ENCODE results near the gene MSH5. TPM values are rescaled to one million over a fixed set of nuclear protein-coding genes. Genes with fewer than 3 reads are reported as not detected.

The MSH5 gene
- total RNA-seq, 1 donor from 2014 or later = 11.2 TPM

GRCh38 chr6:31734247-31734820 is 5.5 kb upstream of the MSH5 start:
- no peaks in the 10 kb centered on the region for H3K9me3 ChIP-seq
- intact Hi-C loops (cut with DNase I) = no loop called here
- DNase-seq (no peak), ATAC-seq (no peak)
- peaks cover 53% of the 10 kb centered on the region for H3K4me1 ChIP-seq
- H3K4me3 ChIP-seq = peak overlapping the region; percentile 86
- H3K27me3 ChIP-seq = no peaks in the 10 kb centered on the region
- peak overlapping the region; percentile 92 for H3K27ac ChIP-seq
- TF ChIP-seq CTCF (IDR thresholded peaks at IDR 0.05) = no peak
- H3K36me3 ChIP-seq = peaks cover 43% of the 10 kb centered on the region

GRCh38 chr6:31734821-31735406 is 4.9 kb upstream of the MSH5 start:
- H3K4me1 ChIP-seq = peaks cover 56% of the 10 kb centered on the region
- no peak for TF ChIP-seq CTCF (IDR thresholded peaks at IDR 0.05)
- intact Hi-C loops (cut with DNase I) = no loop called here
- peak overlapping the region; percentile 92 for H3K27ac ChIP-seq
- H3K9me3 ChIP-seq = no peaks in the 10 kb centered on the region
- peak overlapping the region; percentile 86 for H3K4me3 ChIP-seq
- H3K36me3 ChIP-seq = peaks cover 43% of the 10 kb centered on the region
- DNase-seq (no peak), ATAC-seq (peak; percentile 39)
- H3K27me3 ChIP-seq = no peaks in the 10 kb centered on the region

GRCh38 chr6:31736021-31736767 is 3.6 kb upstream of the MSH5 start, which contains the start of gene CLIC1:
Gene CLIC1, minus strand, starts transcription at chr6:31736530. Its CDS starts 230 bp downstream, at chr6:31736300.
- peak within 1 kb of the TSS; percentile 92 for H3K27ac ChIP-seq
- TF ChIP-seq CTCF (IDR thresholded peaks at IDR 0.05) = no peak
- H3K4me1 ChIP-seq = peaks cover 57% of the 10 kb centered on the region
- H3K36me3 ChIP-seq = peaks cover 35% of the 10 kb centered on the region
- DNase-seq = peak; percentile 93
- H3K27me3 ChIP-seq = no peaks in the 10 kb centered on the region
- no peaks in the 10 kb centered on the region for H3K9me3 ChIP-seq
- peak; percentile 68 for ATAC-seq
- H3K4me3 ChIP-seq = peak within 1 kb of the TSS; percentile 86
- intact Hi-C loops (cut with DNase I) = no loop called here

GRCh38 chr6:31736768-31737314 is 3.0 kb upstream of the MSH5 start:
- H3K4me1 ChIP-seq = peaks cover 55% of the 10 kb centered on the region
- intact Hi-C loops (cut with DNase I) = no loop called here
- TF ChIP-seq CTCF (IDR thresholded peaks at IDR 0.05) = no peak
- no peak for ATAC-seq
- H3K27ac ChIP-seq = peak overlapping the region; percentile 92
- H3K36me3 ChIP-seq = peaks cover 28% of the 10 kb centered on the region
- DNase-seq = no peak
- no peaks in the 10 kb centered on the region for H3K9me3 ChIP-seq
- H3K27me3 ChIP-seq = no peaks in the 10 kb centered on the region
- peak overlapping the region; percentile 86 for H3K4me3 ChIP-seq

- Histone ChIP-seq H3K4me3 (peak overlapping the region; percentile 2), H3K4me1 (peaks cover 49% of the 10 kb centered on the region), H3K27me3 (no peaks in the 10 kb centered on the region), H3K9me3 (no peaks in the 10 kb centered on the region), H3K36me3 (peaks cover 22% of the 10 kb centered on the region), H3K27ac (peak overlapping the region; percentile 92)
- DNase-seq (no peak), ATAC-seq (no peak)
- intact Hi-C loops (cut with DNase I) = no loop called here
- TF ChIP-seq CTCF (IDR thresholded peaks at IDR 0.05) = no peak
Measured at GRCh38 chr6:31737315-31737990, 2.4 kb upstream of the MSH5 start.

All from upper lobe of right lung (tissue), 1 donor.